GM10248 (cell line): Measurements from ENCODE around the gene TRAF2.

Experiments used
- CTCF ChIA-PET: fragments of 300-600 bp; sonication (Branson Sonifier 250); formaldehyde crosslinking; extraction: SDS; loops from one replicate; lab custom pipeline; 2021; ENCODE audit warnings: antibody characterized with exemption; lab: Yijun Ruan, JAX
- POLR2A ChIA-PET: fragments of 350-650 bp; sonication (Branson Sonifier 250); formaldehyde crosslinking; extraction: SDS; loops from one replicate; lab custom pipeline; 2020; ENCODE audit warnings: antibody characterized with exemption; lab: Yijun Ruan, JAX
- DNase-seq: peaks from one replicate; pipeline ENCODE4 v3.0.0; 2012; ENCODE audit errors: extremely low spot score
- CTCF ChIP-seq: IDR thresholded peaks from 2 replicates; pipeline ENCODE4 v1.5.1; 2012; ENCODE audit warnings: mild to moderate bottlenecking, low read depth; ENCODE audit errors: extremely low read depth, missing control alignments, control extremely low read depth

Gene TRAF2

DNA sequence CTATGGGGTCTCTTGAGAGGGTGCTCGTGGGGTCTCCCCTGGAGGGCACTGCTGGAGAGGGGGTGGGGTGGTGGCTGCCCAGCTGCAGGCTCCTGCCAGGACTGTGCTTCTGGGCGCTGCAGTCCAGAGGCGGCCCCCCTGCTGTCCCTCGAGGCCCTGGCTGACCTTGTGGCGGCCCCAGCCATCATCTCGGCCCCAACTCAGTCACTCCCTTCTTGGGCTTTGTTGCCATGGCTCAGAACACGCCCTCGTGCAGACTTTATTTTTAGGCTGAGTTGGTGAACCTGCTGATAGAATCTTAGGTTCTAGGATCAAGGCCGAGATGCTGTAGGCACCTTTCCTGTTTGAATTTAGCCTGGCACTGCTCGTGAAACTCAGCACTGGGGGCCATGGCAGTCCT lies 35.4 kb downstream of the TRAF2 start:
- no peak for TF ChIP-seq CTCF
- DNase-seq = no peak
- CTCF ChIA-PET = interaction anchor here (1.2 kb wide), 1 partner anchor 23 kb away, joined by 3 read pairs; the partner anchor contains the start of gene FBXW5
- POLR2A ChIA-PET = no interaction called here

DNA sequence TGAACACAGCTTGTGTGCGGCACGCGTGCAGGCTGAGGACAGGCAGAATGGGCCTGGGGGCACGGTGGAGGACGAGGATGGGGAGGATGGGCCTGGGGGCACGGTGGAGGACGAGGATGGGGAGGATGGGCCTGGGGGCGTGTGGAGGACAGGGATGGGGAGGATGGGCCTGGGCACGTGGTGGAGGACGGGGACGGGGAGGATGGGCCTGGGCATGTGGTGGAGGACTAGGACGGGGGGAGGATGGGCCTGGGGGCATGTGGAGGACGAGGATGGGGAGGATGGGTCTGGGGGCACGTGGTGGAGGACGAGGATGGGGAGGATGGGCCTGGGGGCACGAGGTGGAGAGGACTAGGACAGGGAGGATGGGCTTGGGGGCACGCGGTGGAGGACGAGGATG lies 36.2 kb downstream of the TRAF2 start:
- POLR2A ChIA-PET = no interaction called here
- CTCF ChIA-PET = no interaction called here
- TF ChIP-seq CTCF = no peak
- no peak for DNase-seq

- no peak for DNase-seq
- no peak for TF ChIP-seq CTCF
- ChIA-PET POLR2A (no interaction called here), CTCF (no interaction called here)
Measured at GRCh38 chr9:136923881-136924280, 37.6 kb downstream of the TRAF2 start.

DNA sequence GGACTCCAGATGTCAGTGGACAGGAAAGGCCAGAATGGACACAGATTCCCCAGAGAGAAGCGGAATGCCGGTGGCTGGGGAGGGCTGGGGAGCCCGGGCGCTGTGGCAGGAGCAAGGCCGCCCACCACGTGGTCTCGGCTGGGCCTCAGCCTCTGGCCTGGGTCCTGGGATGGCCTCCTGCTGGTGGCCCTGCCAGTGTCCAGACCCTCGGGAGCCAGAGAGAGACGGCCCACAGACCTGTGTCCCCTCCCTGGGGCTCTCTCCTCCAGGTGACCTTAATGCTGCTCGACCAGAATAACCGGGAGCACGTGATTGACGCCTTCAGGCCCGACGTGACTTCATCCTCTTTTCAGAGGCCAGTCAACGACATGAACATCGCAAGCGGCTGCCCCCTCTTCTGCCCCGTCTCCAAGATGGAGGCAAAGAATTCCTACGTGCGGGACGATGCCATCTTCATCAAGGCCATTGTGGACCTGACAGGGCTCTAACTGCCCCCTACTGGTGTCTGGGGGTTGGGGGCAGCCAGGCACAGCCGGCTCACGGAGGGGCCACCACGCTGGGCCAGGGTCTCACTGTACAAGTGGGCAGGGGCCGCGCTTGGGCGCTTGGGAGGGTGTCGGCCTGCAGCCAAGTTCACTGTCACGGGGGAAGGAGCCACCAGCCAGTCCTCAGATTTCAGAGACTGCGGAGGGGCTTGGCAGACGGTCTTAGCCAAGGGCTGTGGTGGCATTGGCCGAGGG lies 39.3 kb downstream of the TRAF2 start:
- POLR2A ChIA-PET = no interaction called here
- DNase-seq = no peak
- CTCF ChIA-PET = no interaction called here
- TF ChIP-seq CTCF = peak; percentile 2

- CTCF ChIA-PET = interaction anchor here (1.2 kb wide), 1 partner anchor 8 kb away, joined by 4 read pairs; no protein-coding TSS in a partner anchor
- DNase-seq = no peak
- POLR2A ChIA-PET = no interaction called here
- no peak for TF ChIP-seq CTCF
Measured at GRCh38 chr9:136926154-136926704, 39.9 kb downstream of the TRAF2 start.

GRCh38 chr9:136926749-136927148 lies 40.4 kb downstream of the TRAF2 start:
- DNase-seq = no peak
- ChIA-PET POLR2A (no interaction called here), CTCF (interaction anchor here (1.2 kb wide), 1 partner anchor 9 kb away, joined by 4 read pairs; no protein-coding TSS in a partner anchor)
- TF ChIP-seq CTCF = no peak
